Skin of body (tissue), 2 donors: ENCODE measurements around the gene KRTAP10-9. TPM values are rescaled to one million over a fixed set of nuclear protein-coding genes. Genes with fewer than 3 reads are reported as not detected.
"Not testable (repeated sequence)": the region's sequence is repeated elsewhere in the genome, so short reads cannot be mapped to it uniquely, and the experiment has no call there.

Source experiments
- DNase-seq: peaks from one replicate; lab custom pipeline; 2025; lab: John Stamatoyannopoulos, UW
- total RNA-seq: library from RNA; depleted of rRNA; stranded (reverse); fragments of >200 nt; gene quantifications from one replicate; pipeline ENCODE4 v1.2.3, GENCODE V29; 2014

Gene KRTAP10-9
- total RNA-seq, 1 donor from 2014 or later: 0.20 TPM

DNA sequence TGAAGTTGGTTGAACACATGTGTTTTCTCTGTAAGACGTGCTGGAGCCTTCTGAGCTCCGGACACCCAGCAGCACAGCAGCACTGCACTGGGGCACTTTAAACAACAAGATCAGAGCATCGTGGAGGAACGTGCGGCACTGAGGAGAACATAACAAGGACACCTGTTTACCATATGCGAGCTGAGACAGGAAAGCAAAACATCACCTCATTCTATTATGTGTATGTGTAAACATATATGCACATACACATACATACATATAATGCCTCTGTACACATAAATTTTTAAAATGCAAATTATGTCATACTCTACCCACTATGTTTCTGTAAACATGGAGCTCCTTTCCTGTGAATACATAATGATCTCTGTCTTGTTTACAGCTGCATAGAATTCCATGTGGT is 31.4 kb upstream of the KRTAP10-9 start:
- DNase-seq: no peak

DNA sequence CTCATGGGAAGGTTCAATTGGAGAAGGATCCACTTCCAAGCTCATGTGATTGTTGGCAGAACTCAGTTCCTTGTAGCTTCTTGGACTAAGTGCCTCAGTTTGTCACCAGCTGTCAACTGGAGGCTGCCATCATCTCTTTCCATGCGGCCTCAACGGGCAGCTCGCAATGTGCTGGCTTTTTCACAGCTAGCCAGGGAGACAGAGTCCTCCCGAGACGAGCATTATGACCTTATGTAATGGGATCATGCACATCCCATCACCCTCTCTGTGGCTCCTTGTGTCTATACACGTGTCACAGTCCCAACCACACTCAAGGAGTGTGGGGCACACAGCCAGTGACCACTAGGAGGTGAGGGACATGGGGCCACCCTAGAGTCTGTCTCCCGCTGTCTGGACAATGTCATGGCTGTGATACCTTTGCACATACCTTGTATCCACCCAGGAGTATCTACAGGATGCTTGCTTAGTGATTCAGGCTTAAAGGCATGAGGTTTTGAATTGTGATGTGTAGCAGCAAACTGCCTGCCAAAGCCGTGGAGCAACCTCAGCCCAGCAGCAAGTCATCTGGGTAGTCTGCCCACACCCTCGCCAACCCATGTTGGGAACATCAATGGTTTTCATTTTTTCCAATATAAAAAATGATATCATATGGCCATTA is 30.7 kb upstream of the KRTAP10-9 start:
- DNase-seq: no peak

DNA sequence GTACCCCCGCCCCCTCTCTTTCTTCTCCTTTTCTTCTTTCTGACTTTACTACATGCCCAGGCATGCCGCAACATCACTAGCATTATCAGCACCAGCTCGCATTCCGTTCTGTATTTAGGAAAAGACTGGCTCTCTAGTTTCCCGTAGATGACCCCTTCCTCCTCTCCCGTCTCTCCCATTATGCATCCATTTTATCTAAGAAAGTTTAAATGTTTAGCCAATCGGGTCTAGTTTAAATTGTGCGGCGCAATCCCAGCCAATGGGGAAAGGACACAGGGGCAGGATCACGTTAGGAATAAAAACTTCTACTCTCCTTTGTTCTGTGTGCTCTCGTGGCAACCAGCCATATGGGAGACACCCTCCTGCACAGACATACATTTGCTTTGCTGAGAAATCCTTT is 28.8 kb upstream of the KRTAP10-9 start:
- no peak for DNase-seq

DNA sequence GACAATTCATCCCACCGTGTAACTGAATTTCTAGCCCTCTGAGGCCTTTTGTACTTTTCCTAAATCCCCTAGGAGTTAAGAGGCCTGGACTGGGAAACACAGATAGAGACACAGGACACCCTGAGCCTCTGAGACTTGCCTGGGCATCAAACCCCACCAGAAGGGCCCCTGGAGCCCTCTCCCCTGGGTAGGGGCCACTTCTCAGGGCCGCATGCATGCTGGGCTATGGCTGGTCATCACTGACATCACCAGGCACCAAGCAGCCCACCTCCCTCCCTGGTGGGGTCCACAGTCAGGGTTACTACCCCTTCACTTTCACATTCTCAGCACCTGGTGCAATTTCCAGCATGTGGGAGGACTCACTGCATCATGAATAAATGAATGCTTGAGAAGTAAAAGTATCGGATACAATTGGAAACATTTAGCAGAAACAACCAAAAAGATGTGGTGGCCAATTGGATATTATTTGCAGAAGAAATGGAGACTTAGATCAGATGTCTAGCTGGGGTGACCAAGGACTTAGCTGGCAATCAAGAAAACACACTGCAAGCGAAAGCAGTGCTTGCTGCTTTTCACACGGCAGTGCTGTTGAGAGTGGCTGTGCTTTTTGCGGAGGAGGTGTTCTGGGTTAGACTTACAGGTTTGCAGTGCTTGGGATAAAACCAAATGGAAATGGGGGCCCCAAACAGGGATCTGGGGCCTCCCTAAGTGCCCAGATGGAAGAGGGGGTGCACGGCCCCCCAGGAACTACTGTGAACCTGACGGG is 27.4 kb upstream of the KRTAP10-9 start:
- DNase-seq: no peak

DNA sequence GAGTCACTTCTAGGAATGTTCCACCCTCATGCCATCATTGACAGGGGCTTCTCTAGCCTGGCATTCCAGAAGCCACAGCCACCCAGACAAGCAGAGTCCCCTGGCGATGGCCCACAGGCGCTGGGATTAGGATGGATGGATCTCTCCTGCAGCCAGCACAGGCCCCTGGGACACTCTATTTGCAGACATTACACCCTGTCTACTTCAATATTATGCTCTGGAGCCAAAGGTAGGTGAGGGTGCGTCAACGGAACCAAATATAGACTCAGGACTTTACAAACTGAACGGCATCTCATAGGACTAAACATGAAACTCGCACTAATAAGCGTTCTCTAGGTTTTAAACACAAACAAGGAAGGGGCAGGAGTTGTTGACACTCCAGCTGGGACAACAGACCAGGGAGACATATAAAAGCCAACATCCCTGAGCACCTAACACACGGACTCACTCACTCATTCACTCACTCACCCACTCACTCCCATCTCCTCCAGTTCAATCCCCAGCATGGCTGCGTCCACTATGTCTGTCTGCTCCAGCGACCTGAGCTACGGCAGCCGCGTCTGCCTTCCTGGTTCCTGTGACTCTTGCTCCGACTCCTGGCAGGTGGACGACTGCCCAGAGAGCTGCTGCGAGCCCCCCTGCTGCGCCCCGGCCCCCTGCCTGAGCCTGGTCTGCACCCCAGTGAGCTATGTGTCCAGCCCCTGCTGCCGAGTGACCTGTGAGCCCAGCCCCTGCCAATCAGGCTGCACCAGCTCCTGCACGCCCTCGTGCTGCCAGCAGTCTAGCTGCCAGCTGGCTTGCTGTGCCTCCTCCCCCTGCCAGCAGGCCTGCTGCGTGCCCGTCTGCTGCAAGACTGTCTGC is 26.5 kb upstream of the KRTAP10-9 start, which contains the start of gene KRTAP10-7:
TSS of gene KRTAP10-7 (plus strand) at position 480 of the 861 bp plus-strand sequence. CDS start at position 505, 25 bp downstream.
- DNase-seq: not testable (repeated sequence)

DNA sequence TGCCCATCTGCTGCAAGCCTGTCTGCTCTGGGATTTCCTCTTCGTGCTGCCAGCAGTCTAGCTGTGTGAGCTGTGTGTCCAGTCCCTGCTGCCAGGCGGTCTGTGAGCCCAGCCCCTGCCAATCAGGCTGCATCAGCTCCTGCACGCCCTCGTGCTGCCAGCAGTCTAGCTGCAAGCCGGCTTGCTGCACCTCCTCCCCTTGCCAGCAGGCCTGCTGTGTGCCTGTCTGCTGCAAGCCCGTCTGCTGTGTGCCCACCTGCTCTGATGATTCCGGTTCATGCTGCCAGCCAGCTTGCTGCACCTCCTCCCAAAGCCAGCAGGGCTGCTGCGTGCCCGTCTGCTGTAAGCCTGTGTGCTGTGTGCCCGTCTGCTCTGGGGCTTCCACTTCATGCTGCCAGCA is 25.8 kb upstream of the KRTAP10-9 start:
- not testable (repeated sequence) for DNase-seq

DNA sequence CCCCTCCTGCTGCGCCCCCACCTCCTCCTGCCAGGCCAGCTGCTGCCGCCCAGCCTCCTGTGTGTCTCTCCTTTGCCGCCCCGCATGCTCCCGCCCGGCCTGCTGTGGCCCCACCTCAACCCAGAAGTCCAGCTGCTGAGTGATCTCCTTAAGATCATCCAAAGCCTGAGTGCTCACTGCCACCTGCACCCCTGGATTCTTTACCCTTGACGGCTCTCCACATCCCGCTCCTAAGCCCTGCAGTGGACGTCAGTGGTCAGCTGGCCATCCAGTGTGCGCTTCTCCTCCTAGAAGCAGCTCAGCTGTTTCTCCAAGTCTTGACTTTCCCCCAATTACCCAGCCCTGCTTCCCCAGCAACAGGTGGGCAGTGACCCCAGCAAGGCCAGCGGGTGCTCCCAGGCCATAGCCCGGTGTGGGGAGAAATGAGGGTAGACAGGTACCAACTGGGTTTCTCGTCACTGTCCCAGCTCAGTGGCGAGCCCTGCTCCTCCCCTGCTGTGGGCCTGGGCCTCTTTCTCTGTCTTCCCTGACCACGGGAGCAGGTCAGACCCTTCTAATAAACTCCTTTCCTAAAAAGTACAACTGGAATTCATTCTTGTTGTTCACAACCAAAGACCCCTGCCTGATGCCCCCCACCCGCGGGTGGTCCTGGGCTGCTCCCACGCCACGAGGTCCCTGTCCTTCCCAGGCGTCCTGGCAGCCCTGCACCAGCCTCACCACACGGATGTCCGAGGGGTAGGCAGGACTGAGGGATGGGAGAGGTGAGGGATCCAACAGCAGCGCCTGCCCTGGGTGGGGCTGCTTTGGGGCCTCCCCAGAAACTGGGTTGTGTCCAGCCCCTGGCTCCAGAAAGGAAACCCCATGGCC is 25.1 kb upstream of the KRTAP10-9 start:
- no peak for DNase-seq

DNA sequence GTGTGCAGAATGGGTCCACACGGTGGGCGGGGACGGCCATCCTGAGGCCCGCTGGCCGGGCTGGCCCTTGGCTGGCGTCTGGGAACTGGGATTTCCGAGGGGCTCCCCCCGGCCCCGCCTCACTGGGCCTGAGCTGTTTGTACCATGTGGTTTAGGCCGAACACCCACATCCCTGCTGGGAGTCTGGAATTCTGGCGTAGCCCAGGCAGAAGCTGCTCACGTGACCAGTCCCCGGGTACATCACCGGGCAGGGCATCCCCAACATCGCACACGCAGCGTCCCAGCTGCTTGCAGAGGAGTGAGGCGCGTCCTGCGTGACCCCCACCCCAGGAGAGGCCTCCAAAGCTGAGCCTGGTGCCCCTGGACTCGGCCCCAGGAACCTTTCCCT is 24.4 kb upstream of the KRTAP10-9 start:
- no peak for DNase-seq

DNA sequence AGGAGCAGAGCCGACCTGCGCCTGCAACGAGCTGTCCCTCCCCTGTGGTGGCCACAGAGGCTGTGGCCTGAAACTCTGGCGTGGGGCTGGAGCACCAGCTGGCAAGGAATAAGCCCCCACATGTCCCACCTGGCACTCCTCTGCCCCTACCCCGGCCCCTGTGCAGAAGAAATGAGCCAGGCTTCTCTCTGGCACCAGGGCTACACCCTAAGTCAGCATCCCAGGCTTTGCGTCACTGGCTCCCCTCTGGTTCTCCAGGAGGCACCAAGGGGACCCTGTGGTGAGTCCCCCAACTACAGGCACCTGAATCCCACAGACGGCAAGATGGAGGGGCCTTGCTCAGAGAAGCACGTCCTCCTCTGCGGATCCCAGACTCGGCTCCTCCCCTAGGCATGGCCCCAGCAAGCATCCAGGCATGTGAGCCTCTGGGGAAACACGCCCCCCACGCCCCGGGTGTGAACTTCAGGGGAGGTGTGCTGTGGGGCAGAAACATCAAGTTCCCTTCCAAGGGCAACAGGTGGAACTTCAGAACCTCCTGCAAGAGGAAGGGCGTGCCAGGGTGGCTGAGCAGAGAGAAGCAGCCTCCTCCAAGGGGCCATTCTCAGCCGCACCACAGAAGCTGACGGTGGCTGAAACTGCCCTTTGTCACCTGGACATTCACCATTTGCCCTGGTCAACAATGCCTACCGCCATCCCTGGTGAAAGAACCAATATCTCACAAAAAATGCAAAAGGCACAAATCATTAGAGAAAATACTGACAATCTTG is 23.6 kb upstream of the KRTAP10-9 start:
- no peak for DNase-seq

DNA sequence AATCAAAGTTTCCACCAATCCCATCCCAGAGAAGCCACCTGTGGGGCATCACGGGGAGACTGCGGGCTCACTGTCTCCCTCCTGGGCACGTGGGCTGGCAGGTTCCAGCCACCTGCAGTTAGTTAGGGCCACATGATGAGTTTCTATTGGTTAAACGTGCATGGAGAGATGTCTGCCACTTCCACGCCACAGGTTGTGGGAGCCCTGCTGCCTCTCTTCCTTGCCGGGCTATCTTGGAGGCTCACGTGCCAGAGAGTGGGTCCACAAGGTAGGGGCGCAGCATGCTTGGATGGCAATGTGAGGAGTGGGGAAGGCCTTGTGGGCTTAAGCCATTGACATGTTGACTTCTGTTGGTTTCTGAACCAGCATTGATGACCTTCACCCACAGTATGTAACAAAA is 23.0 kb upstream of the KRTAP10-9 start:
- DNase-seq: no peak

DNA sequence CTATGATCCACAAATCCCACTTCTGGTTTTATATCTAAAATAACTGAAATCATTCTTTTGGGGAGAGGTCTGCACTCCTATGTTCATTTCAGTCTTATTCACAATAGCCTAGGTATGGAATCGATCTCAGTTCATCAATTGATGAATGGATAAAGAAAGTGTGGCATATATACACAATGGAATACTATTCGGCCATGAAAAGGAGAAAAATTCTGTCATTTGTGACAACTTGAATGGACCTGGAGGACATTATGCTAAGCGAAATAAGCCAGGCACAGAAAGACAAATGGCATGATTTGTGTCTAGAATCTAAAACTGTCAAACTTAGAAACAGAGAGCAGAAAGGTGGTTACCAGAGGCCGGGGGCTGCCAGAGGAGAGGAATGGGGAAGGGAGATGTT is 20.4 kb upstream of the KRTAP10-9 start:
- DNase-seq: no peak

DNA sequence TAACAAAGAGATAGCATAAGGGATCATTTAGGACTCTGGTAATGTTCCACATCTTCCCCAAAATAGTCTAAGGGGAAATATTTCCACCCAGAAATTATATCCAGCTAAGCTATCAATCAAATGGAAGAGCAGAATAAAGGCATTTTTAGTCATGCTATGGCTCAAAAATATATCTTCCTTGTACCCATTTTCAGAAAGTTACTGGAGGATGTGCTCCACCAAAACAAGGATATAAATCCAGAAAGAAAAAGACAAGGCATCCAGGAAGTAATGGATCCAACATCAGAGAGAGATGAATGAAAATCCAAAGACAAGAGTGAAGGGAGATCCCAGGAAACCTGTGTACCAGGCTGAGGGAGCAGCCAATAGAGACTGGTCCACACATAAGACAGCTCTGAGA is 17.7 kb upstream of the KRTAP10-9 start:
- no peak for DNase-seq

DNA sequence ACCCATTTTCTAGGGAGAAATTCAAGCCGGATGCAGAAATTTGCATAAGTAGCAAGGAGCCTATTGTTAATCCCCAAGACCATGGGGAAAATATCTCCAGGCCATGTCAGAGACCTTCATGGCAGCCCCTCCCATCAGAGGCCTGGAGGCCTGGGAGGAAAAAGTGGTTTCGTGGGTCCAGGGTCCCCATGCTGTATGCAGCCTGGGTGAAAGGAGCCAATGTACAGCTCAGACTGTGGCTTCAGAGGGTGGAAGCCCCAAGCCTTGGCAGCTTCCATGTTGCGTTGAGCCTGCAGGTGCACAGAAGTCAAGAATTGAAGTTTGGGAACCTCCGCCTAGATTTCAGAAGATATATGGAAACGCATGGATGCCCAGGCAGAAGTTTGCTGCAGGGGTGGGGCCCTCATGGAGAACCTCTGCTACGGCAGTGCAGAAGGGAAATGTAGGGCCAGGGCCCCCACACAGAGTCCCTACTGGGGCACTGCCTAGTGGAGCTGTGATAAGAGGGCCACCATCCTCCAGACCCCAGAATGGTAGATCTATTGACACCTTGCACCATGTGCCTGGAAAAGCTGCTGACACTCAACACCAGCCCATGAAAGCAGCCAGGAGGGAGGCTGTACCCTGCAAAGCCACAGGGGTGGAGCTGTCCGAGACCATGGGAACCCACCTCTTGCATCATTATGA is 16.6 kb upstream of the KRTAP10-9 start:
- DNase-seq: not testable (repeated sequence)

DNA sequence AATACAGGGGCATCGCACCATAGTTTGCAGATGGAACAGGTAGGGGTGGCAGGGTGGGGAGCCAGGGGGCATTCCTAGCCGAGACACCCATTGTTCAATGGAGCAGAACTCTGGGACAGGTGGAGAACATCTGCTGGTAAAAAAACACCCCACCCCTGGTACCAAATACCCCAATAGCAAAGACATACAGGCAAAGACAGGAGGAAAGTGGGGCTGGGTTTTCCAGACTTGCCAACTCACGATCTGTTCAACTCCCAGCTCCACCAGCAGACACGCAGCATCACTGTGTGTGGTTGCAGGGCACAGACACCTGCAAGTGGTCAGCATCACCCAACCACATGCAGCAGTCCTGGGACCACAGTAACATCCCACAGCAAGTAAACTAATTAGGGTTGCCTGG is 15.3 kb upstream of the KRTAP10-9 start:
- no peak for DNase-seq

DNA sequence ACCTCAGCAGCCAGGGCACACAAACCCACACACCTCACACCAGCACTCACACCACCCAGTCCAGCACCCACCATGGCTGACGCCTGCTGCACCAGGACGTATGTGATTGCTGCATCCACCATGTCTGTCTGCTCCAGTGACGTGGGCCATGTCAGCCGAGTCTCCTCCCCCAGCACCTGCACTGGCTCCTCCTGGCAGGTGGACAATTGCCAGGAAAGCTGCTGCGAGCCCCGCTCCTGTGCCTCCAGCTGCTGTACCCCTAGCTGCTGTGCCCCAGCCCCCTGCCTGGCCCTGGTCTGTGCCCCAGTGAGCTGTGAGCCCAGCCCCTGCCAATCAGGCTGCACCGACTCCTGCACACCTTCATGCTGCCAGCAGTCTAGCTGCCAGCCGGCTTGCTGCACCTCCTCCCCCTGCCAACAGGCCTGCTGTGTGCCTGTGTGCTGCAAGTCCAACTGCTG is 14.8 kb upstream of the KRTAP10-9 start, which contains the start of gene KRTAP10-8:
TSS of gene KRTAP10-8 (plus strand) at position 51 of the 458 bp plus-strand sequence. CDS start at position 73, 22 bp downstream.
- no peak for DNase-seq

DNA sequence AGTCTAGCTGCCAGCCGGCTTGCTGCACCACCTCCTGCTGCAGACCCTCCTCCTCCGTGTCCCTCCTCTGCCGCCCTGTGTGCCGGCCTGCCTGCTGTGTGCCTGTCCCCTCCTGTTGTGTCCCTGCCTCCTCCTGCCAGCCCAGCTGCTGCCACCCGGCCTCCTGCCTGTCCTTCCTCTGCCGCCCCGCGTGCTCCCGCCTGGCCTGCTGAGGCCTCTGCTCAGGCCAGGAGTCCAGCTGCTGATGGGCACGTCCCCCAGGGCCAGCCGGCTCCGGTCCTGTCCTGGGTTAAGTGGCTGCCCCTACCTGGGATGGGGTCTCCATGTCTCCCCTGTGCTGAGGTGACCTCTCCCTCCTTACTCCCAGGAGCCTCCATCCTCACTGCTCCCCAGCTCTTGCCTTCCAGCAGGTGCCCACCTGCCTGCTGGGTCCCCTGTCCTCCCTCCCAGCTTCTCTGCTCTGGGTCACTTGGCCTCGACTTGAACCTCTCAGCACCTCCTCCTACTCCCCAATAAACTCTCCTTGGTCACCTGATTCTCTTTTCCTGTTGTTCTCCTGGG is 14.1 kb upstream of the KRTAP10-9 start:
- DNase-seq: no peak

DNA sequence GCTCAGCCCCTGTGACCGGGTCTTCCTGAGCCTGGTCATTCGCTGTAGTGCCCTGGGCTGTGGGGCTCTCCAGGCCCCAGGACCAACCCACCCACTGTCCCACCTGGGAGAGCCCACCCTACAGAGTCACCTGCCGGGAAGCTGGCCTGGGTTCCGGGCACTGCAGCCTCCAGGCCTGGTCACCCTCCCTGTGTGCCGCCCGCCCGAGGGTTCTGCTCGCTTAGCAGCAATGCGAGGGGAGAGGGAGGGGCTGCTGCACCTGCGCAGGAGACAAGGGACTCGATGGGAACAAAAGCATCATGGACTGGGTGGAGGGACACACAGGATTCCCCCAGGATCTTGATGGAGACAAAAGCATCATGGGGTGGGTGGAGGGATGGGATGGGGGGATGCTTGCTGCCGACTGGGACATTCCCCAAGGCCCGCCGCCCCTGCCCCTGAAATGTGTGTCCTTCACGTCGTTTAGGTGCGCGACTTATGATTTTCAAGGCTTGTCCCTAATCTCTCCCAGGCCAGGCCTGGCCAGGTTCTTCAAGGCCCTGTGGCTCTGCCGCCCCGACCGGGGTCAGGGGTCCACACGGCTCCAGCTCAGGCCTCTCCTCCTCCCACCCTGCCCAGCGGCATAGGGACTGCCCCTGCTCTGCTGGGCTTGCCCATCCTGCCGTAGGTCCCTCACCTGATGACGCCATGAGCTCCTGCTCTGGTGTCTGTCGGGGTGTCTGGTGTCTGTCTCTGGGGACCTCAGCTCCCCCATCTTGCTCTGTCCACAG is 13.3 kb upstream of the KRTAP10-9 start:
- DNase-seq: no peak

DNA sequence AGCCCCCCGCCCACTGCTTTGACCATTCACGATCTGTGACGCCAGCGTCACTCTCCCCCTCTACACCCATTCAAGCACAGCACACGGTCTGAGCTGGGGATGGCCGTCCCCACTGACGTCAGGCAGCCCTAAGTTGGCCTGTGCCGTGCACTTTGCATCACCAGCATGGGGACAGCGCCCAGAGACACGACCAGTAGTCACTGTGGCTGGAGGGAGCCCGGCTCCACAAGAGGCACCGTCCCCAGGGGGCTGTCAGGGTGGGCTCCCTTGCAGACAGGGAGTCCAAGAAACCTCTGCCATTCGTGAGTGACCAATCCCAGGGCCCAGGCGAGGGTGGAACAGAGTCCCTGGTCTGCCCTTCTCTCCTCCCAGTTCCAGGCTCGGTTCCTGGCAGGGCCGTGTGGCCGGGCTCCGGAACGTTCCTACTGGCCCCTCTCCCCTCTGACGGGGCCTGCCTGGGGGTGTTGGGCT is 12.7 kb upstream of the KRTAP10-9 start:
- no peak for DNase-seq
